CD4-positive, alpha-beta T cell treated with Interferon gamma for 1 hour (primary cell): ENCODE data around the gene KANSL1L.

Experiments
- DNase-seq: peaks from one replicate; pipeline ENCODE4 v3.0.0-alpha.2; 2020

The KANSL1L gene

DNA sequence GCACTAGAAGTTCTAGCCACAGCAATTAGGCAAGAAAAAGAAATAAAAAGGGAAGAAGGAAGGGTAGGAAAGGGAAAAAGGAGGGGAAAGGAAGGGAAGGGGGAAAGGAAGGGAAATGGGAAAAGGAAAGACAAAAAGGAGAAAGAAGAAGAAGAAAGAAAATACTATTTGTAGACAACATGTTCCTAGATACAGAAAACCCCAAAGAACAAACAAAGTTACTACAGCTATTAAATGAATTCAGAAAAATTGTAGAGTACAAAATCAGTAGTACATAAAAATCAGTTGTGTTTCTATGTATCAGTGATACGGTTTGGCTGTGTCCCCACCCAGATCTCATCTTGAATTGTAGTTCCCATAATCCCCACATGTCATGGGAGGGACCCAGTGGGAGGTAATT lies 116.5 kb downstream of the KANSL1L start:
- no peak for DNase-seq

DNA sequence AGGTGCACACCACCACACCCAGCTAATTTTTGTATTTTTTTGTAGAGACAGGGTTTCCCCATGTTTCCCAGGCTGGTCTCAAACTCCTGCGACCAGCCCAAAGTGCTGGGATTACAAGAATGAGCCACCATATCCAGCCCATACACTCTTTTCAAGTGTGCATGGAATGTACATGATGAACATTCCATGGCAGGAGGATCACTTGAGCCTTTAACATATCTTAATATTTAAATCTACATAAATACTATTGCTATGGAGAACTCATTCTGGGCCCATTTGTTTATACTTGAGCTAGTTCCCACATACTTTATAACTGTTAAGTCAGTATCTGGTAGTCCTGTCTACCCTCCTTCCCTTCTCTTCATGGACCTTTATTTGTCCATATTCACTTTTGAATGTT lies 120.3 kb downstream of the KANSL1L start:
- DNase-seq = no peak

DNA sequence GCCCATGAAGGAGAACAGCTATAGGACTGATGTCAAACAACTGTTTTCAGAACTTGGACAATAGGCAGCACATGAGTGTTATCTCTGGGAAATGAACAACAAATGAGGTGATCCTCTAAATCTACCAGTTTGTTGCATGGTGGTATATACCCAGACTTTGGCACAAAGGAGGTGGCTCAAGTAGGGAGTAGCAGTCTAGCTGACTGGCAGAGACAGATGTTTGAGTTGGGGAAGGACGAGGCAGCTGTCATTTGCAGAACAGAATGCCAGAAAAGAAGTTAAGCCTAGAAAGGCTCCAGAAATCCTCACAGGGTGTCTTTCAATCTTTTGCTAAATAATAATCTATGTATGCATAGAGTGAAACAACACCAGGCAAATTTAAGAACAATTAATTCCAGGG lies 121.4 kb downstream of the KANSL1L start:
- DNase-seq = no peak

DNA sequence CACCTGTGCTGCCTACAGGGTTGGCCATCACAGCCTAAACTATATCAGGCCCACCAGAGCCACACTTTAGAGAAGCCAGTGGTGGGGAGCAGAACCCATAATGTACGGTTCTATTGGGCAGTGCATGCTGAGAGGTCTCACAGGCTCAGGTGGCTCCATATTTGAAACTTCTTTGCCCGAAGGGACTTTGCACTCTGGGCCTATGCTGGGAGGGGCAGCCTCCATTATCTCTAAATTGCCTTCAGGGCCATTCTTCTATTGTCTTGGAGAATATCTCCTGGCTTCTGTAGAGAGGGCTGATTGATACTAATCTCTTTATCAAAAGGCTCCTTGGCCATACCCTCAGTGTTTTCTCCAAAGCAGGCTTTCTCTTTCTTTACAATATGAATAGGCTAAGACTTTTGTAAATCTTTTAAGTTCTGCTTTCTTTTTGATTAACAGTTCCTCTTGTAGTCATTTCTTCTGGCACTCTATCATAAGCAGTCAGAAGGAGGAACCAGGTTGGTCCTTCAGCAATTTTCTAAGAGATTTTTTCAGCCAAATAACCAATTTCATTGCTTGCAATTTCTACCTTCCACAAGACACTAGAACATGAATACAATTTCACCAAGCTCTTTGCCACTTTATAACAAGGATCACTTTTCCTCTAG lies 124.2 kb downstream of the KANSL1L start:
- no peak for DNase-seq

DNA sequence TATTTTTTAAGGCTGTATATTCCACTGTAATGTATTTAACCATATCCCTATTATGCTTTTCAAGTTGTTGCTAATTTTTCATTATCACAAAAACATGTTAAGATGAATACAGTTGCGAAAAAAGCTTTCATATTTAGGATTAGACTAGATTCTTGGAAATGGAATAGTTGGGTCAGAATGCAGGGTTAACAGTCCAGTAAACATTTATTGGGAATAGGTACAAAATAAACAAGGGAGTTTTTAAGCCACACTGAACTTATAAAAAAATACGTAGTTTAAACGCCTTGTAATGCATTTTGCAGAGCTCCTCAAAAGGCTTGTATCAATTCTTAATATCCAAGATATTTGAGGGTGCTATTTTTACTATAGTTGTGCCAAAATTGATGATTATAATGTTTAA lies 133.1 kb downstream of the KANSL1L start:
- no peak for DNase-seq

DNA sequence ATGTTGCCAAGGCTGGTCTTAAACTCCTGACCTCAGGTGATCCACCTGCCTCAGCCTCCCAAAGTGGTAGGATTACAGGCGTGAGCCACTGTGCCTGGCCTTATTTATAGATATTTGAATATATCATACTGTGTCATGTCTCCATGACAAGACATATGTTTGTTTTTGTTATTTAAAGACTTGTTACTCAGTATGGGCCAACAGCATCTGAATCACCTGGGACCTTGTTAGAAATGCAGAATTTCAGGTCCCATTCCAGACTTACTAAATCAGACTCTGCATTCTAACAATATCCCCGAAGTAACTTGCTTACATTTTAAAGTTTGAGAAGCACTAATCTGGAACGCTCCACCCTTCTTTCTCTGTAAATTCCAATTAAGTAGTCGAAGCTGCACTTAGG lies 135.5 kb downstream of the KANSL1L start:
- DNase-seq = no peak

DNA sequence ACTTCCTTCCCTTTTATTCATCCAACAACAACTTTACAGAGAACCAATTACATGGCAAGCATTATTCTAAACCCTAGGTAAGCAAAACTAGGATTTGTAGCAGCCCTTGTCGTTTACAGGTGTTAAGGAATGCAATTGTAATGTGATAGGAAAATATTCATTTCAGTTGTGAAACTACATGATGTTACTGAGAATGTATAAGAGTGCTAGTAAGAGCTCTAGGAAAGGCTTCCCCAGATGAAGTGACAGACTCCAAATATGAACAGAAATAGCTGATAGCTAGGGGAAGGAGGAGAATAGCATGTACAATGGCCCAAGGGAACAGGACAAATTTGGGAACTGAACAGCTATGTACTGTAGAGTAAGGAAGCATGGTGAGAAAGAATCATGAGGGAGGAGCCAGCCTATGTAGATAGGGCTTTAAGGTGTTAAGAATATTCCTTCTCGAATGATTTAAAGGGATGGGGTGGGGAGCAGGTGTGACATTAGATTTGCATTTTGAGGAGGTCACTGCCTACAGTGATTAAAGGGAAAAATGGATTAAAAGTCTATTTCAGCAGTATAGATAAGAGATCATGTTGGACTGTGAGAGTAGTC lies 137.0 kb downstream of the KANSL1L start:
- DNase-seq = no peak

DNA sequence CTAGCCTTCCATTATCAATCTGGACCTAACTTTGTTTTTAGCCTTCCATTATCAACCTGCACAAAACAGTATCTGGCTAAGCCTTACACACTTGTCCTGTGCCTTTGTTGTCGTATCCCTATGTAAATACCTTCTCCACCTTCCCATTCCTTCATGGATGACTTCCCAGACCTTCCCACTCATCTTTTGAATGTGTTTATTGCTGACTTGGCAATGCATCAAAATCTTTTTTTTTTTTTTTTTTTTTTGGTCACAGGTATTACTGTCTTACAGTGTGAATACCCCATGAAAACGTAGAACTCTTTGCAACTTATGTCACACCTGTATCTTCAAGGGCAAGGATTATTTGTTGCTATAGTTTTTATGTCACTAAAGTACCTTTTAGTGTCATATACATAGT lies 143.0 kb downstream of the KANSL1L start:
- no peak for DNase-seq

DNA sequence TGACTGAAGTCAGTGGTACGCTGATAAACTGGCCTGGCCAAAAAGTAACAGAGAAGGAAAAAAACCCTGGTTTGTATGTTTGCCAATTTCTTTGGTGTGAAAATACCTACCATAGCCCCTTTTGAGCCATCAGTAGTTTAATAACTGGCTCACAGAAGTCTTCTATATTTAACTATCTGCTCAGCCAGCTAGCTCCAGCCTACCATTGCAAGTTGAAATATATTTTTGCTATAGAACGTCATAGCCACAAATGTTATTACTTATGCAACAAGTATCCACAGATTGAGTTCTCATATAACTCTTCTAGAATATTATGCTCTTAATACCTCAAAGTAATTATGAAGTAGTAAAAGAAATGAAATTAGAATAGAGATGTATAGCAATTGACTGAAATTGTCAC lies 143.6 kb downstream of the KANSL1L start:
- no peak for DNase-seq

DNA sequence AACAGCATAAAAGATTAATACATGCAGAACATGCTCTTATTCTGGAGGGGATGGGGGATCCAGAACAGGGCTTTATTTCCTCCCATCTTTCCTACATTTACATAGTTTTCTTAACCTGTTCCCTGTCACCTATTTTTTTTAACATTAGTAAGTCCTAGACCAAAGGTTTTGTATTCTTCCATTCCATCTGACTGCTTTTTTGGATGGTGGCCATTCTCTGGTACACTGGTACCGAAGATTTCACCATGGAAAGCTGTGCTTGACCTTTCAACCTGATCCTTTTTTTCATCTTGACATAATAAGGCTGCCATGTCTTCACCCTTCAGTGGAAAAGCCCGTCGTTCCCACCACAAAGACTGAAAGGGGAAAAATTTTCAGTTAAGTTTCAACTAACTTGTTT lies 148.4 kb downstream of the KANSL1L start:
- DNase-seq = no peak

DNA sequence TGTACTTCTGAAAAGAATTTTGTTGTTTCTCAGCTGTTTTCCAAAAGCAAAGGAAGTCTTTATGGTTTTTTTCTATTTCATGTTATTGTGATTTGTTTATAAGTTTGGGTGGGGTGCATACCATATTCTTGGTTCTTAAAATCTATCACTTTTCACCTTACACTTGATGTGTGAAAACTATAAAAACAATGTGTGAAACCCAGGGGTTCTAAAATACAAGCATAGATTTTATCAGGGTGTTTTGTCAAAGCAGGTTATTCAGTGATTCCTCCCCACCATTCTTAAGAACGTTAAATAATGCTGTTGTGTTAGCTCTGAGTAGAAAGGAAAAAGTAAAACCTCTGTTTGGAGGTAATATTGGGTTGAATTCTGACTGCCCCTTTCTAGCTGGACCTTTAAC lies 151.1 kb downstream of the KANSL1L start:
- no peak for DNase-seq

DNA sequence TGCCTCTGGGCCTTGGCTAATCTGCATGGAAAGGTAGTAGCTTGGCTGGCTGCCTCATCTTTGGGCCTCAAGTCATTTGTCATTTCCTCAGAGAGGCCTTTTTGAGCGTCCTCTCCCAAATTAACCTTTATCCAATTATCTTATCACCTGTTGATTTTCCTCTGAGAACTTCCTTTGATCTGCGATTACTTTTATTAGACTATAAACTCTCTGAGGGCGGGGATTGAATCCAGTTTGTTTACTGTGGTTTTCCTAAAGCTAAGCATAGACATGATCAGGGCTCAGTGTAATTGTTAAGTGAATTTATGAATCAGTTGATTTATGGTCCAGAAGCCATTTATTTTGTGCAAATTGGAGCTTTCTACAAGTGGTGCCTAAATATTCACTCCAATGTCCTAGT lies 161.3 kb downstream of the KANSL1L start:
- DNase-seq = no peak

DNA sequence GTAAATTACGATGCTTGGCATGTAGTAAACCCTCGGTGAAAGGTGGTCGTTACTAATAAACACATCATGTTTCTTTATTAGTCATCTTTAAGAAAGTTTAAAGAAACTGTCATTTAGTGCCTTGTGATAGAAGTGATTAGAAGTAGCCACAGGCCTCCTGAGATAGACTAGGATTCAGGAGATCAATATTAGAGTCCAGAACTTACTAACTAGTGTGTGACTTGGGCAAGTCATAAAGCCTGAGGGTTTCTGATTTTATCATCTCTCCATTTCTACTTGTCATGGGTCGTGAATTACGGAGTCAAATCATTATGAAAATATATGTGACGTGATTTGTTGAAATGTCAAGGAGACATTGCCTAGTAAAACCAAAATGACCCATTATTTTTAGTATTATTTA lies 162.1 kb downstream of the KANSL1L start:
- DNase-seq = no peak

DNA sequence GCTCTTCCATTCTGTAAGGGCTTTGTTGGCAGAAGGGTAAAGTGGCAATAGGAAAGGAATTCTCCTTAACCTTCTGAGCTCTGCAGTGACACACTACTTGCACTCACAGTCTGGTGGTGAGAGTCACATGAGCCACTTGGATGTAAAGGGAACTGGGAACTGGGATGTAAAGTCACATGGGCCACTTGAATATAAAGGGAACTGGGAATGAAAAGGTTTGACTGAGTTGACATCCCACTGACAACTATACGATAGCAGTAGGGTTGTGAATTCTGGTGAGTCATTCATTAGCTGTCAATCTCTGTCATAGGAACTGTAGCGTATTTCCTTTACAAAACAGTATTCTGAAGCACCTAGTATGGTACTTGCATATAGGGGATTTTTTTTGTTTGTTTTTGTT lies 163.3 kb downstream of the KANSL1L start:
- DNase-seq = no peak

DNA sequence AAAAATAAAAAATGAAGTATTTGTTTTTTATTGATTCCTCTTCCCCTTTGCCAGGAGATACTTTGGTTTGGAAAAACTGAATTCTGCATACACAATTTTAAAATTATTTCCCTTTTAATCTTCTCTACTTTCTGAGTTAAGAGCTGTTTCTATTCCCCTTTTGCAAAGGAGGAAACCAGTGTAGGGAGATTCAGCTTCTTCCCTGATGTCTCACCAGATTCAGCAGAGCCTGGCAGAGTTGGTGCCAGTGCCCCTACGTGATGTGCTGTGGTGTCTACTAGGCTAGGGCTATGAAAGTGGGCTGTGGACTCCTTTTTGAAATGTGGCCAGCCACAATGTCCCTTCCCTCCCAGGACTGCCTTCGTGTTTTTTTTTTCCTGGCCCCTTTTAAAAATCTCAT lies 166.3 kb downstream of the KANSL1L start:
- DNase-seq = no peak

DNA sequence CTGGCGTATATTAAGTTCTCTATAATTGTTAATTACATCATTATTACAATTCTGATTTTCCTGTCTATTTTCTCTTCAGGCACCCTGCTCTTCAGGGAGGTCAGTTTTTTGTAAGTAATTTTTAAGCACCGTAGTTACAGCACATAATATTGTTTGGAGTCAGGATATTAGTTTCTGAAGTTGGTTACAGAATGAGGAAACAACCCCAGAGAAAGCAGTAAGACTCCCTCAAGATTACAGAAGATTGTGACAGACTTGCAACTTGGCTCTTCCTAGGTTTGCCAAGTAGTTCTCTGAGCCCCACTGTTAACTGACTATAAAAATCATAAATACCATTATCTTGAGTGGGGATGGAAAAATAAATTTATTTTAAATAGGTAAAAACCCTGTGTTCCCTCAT lies 167.8 kb downstream of the KANSL1L start:
- DNase-seq = no peak

DNA sequence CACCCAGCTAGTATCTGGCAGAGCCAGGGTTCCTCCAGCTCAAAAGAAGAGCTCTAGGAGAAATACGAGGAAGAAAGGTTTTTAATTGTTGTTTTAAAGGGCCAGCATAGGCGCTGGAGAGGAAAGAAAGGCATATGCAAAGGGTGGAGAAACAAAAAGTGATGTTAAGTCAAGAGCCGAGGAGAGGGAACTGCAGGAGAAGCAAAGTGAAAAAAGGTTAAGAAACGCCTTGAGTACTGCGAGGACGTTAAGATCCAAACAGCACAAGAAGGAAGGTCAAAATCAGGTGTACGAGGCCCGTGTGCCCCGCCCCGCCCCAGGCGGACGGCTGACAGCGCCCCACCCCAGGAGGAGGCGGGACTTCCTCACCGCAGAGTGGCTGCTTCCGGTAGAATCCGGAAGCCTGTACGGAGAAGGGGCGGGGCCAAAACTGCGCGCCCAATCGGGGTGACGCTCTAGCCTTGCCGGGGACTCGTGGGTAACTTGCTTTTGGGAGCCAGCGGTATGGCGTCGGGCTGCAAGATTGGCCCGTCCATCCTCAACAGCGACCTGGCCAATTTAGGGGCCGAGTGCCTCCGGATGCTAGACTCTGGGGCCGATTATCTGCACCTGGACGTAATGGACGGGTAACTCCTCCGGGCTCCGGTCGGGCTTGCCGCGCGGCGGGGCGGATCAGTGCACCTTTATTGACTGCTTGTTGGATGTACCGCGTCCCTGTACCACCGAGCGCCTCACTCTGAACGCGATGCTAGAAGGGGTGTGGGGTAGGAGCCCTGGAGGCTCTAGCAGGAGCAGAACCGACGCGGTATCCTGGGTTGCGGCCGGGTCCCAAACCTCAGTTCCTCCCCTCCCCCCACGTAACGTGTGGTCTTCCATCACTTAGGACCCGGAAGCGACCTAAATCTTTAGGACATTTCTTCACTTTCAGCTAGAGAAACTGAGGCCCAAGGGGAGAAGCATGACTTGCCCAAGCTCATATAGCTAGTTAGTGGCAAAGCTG lies 168.8 kb downstream of the KANSL1L start, which contains the start of gene RPE:
Gene RPE, plus strand, starts transcription at position 481 of the 1,000 bp plus-strand sequence. Its CDS starts 24 bp downstream, at position 505.
- DNase-seq = peak; percentile 95

DNA sequence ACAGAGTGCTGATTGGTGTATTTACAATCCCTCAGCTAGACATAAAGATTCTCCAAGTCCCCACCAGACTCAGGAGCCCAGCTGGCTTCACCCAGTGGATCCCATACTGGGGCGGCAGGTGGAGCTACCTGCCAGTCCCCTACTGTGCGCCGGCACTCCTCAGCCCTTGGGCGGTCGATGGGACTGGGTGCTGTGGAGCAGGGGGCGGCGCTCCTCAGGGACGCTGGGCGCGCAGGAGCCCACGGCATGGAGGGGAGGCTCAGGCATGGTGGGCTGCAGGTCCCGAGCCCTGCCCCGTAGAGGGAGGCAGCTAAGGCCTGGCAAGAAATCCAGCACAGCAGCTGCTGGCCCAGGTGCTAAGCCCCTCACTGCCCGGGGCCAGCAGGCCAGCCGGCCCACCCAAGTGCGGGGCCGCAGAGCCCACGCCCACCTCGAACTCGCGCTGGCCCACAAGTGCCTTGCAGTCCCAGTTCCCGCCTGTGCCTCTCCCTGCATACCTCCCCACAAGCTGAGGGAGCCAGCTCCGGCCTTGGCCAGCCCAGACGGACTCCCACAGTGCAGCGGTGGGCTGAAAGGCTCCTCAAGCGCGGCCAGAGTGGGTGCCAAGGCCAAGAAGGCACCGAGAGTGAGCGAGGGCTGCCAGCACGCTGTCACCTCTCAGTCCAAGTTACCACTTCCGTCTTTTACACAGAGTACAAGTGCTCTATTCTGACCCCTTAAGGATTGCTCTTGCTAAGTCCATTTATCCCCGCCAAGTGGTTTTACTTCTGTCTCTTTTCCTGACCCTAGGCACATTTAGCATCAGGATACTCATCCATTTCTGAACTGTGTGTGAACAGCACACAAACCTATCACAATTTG lies 170.5 kb downstream of the KANSL1L start:
- DNase-seq = no peak

DNA sequence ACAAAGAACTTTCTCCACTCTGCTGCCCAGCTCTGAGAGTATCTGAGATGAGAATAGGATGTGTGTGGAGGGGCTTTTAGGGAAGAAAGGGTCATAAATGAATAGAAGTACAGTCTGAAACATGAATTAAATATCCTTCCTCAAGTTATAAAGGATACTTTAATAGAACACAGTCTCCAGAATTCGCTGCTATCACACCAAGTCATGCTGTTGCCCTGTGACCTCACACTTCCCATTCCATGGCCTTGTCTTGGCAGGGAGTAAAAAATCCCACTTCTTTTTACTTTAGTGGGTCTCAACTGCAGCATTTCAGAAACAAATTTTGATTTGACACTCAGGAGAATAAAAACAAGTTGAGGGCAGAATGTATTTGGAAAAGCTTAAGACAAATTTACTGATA lies 172.6 kb downstream of the KANSL1L start:
- DNase-seq = no peak

DNA sequence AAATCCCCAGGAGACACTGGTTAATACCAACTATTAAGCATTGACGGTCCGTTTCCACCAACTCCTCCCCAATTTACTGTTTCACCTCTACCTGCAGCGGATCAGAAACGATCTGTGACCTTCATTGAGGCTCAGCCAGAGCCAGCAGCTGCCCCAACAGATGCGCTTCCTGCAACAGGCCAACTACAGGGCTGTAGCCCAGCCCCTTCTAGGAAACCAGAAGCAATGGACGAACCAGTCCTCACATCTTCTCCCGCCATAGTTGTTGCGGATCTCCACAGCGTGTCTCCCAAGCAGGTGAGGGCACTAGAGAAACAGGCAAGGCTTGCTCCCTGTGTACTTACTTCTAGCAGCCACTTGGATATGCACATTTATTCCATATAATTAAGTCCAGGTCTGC lies 177.2 kb downstream of the KANSL1L start:
- DNase-seq = no peak

DNA sequence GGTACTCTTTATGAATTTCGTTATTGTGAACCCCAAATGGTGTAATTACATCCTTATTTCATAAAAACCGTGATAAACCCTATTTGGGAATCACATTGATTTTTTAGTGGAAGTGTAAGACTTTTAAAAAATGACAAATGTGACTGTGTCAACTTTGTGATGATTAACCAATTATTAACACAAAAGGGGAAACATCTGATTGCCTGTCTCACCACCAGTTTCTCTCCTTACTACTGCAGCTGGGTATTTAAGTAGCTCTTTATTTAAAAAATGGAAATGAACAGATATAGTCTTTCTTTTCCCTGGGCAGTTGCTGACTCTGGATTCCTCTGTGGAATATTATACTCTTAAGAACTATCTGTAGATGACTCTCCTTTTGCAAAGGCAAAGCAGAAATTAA lies 180.4 kb downstream of the KANSL1L start:
- no peak for DNase-seq

DNA sequence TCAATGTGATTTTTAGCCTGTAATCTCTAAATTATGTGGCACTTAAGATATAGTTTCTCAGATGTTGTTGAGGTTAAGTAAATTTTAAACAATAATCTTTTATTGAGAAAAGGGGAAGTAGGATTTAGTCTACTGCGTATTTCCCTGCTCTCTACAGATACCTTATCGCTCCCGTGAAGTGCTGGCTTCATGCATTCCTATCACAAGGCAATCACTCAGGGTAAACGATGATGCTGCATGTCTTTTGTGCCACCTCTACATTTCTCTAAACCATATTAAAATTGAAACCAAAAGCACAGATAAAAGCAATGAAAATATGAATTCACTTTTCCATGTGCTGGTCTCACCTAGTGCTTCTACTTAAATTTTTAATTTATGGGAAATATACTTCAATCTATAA lies 183.2 kb downstream of the KANSL1L start:
- no peak for DNase-seq

DNA sequence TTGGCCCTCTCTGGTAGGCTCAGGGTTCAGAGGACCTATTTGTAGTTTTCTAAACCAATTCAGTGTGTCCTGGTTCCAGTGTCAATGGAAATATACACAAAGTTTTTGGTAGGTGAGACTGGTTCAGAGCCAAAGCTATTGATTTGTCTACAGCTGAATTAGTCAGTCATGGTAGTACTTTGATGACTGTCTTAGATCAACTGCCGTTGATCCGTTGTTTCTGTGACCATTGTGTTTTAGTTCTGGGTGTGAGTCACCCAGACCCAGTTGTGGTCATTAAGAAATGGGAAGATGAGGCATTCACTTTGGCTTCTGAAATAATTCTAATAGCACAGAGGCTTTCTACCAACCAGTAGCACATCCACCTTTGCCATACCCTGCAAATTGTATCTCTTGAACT lies 184.8 kb downstream of the KANSL1L start:
- DNase-seq = no peak
